Measurements from ENCODE around the gene C7orf33.

- TF ChIP-seq CTCF (IDR thresholded peaks at IDR 0.05; ENCODE audit: low read length) (no peak), EZH2 (IDR thresholded peaks at IDR 0.05; ENCODE audit: borderline replicate concordance, low read length) (no peak)
Measured at GRCh38 chr7:148645898-148646297, 55.3 kb downstream of the C7orf33 start.
